ENCODE measurements around the gene SEPTIN11.

The SEPTIN11 gene
- 41.6 to 42.2 reads per million in 2 donors for total RNA-seq

GRCh38 chr4:76949276-76950051, at the start of gene SEPTIN11:
Gene SEPTIN11 (plus strand): TSS chr4:76949752. CDS start chr4:76949904, 152 bp downstream.
- peak; percentile 77 for DNase-seq

- no peak for DNase-seq
Observed at GRCh38 chr4:76902233-76902890, 47.2 kb upstream of the SEPTIN11 start.

GRCh38 chr4:76904646-76905190, 44.8 kb upstream of the SEPTIN11 start:
- no peak for DNase-seq

GRCh38 chr4:76905521-76905920, 44.0 kb upstream of the SEPTIN11 start:
- no peak for DNase-seq

GRCh38 chr4:76909711-76910110, 39.8 kb upstream of the SEPTIN11 start:
- DNase-seq = no peak

GRCh38 chr4:76920715-76921114, 28.8 kb upstream of the SEPTIN11 start:
- no peak for DNase-seq

- DNase-seq = no peak
Observed at GRCh38 chr4:76923619-76924357, 25.8 kb upstream of the SEPTIN11 start.

GRCh38 chr4:76926841-76927240, 22.7 kb upstream of the SEPTIN11 start:
- DNase-seq = no peak

GRCh38 chr4:76930685-76931084, 18.9 kb upstream of the SEPTIN11 start:
- no peak for DNase-seq

- no peak for DNase-seq
Observed at GRCh38 chr4:76931087-76931486, 18.5 kb upstream of the SEPTIN11 start.

- DNase-seq = no peak
Observed at GRCh38 chr4:76931576-76932276, 17.8 kb upstream of the SEPTIN11 start.

- no peak for DNase-seq
Observed at GRCh38 chr4:76939184-76939583, 10.4 kb upstream of the SEPTIN11 start.

GRCh38 chr4:76943129-76943620, 6.4 kb upstream of the SEPTIN11 start:
- DNase-seq = no peak

GRCh38 chr4:76943790-76944189, 5.8 kb upstream of the SEPTIN11 start:
- DNase-seq = no peak

GRCh38 chr4:76947369-76947768, 2.2 kb upstream of the SEPTIN11 start:
- DNase-seq = no peak

- peak; percentile 56 for DNase-seq
Observed at GRCh38 chr4:76948443-76949275, 893 bp upstream of the SEPTIN11 start.

GRCh38 chr4:76950052-76950955, 752 bp downstream of the SEPTIN11 start:
- DNase-seq = peak; percentile 43

GRCh38 chr4:76950956-76951671, 1.6 kb downstream of the SEPTIN11 start:
- no peak for DNase-seq

GRCh38 chr4:76951672-76952010, 2.1 kb downstream of the SEPTIN11 start:
- DNase-seq = no peak

- DNase-seq = no peak
Observed at GRCh38 chr4:76952071-76952470, 2.5 kb downstream of the SEPTIN11 start.

Measured in T-helper 9 cell (primary cell).